SW480 (cell line): Measurements from ENCODE around the gene KCNE2.
A peak's percentile ranks its signal among the peaks of the same experiment; 100 is the strongest.

Experiments
- DNase-seq: peaks from one replicate; pipeline ENCODE4 v3.0.0-alpha.2; 2016; ENCODE audit warnings: low spot score

Gene KCNE2

DNA sequence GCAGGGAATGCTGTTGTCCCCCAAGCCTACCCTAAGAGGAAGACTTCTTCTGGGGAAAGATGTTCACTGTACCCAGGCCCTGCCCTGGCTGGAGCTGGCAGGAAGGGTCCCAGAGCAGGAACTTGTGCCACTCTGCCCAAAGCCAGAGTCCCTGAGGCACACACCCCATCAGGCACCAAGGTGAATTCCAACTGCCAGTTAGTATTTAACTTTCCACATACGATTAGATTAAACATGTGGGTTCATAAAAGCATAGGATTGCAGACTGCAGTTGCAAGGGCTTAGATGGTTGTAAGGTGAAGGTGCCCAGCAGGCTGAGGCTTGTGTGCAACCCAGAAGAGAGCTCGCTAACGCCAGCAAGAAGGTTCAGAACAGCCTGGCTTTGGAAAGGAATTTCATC lies at the start of gene KCNE2:
TSS of gene KCNE2 (plus strand) at position 274 of the 400 bp plus-strand sequence. CDS start 6,473 bp downstream, outside the sequence.
- no peak for DNase-seq

DNA sequence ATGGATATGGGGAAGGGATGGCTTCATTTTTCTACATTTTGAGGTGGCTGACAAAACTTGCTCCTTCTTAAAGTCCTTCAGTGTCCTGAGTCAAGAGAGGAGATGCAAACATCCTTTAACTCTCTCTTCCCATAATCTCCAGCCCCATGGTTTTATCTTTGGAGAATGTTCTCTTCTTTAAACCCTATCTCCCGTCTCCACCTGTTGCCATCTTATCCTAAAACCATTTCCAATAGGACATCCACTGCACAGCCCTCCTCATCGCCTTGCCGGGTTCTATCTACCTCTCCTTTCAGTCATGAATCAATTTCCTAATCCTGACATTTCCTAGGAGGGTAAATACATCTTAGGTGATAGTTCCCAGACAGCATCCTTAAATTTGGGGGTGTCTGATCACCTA lies 44.2 kb upstream of the KCNE2 start:
- DNase-seq = no peak

GRCh38 chr21:34320011-34320410 lies 43.8 kb upstream of the KCNE2 start:
- DNase-seq = no peak

- no peak for DNase-seq
Observed at GRCh38 chr21:34330055-34330454, 33.8 kb upstream of the KCNE2 start.

GRCh38 chr21:34331726-34332125 lies 32.1 kb upstream of the KCNE2 start:
- DNase-seq = no peak

DNA sequence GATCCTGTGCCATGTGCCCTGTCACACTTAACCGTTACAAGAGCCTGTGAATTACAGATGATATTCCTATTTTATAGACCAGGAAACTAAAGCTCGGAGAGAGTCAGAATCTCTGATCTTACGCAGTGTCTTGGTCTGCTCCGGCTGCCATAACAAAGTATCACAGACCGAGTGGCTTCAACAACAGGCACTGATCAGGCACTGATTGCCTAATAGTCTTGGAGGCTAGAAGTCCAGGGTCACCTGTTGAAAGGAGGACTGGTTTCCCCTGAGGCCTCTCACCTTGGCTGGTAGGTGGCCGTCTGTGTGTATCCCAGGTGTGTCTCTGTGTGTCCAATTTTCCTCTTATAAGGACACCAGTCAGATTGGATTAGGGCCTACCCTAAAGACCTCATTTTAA lies 31.5 kb upstream of the KCNE2 start:
- no peak for DNase-seq

GRCh38 chr21:34333121-34333739 lies 30.6 kb upstream of the KCNE2 start:
- DNase-seq = peak; percentile 53

GRCh38 chr21:34335316-34335715 lies 28.5 kb upstream of the KCNE2 start:
- DNase-seq = no peak

DNA sequence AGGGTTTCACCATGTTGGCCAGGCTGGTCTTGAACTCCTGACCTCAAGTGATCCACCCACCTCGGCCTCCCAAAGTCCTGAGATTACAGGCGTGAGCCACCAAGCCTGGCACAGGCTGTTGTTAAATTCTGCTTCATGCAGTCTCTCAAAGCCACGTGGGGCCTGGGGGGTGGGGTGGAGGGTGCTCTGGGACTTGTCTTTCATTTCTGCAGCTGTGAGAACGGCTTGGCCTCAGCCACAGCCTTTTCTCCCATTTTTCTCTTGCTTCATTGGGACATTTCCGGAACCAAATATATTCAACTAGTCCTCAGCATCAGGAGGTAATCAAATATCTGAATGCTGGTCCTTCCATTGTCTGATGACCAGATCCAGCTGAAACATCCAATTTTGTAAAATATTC lies 27.6 kb upstream of the KCNE2 start:
- DNase-seq = no peak

GRCh38 chr21:34336756-34337391 lies 26.9 kb upstream of the KCNE2 start:
- no peak for DNase-seq

DNA sequence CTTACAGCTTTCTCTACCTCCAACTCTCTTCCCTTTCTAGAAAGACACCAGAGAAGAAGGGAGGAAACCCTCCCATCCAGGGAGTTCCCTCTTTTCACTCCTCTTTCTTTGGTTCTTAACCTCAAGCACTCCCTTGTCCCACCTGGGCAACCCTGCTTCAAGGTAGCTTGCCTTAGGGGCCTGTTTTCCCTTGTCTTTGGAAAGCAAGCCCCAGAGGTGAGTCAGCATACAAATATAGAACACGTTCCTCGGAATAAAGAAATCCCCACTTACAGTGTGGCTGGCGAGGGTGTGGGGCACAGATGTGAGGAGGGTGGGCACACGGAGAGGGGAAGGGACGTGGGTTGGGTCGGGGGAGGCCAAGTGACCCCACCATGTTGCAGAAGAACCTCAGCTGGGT lies 26.1 kb upstream of the KCNE2 start:
- DNase-seq = no peak

DNA sequence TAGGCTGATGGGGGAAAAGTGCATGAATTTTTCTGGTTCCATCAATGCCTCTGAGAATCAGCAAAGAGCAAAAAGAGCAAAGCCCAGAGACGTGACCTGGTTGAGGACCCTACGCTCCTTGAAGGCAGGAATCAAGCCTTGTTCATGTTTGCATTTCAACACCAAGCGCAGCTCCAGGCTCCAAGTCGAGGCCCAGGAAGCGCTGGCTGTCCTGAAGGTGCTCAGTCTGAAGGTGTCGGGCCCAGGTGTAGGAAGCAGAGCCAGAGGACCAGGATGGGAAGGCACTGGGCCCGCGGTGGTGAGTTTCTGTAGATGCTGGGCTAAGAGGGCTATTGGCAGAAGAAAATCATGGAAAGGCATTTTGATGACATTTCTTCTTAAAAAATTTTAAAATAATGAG lies 25.6 kb upstream of the KCNE2 start:
- DNase-seq = no peak

GRCh38 chr21:34340061-34340460 lies 23.7 kb upstream of the KCNE2 start:
- DNase-seq = no peak

GRCh38 chr21:34342476-34342875 lies 21.3 kb upstream of the KCNE2 start:
- DNase-seq = no peak

DNA sequence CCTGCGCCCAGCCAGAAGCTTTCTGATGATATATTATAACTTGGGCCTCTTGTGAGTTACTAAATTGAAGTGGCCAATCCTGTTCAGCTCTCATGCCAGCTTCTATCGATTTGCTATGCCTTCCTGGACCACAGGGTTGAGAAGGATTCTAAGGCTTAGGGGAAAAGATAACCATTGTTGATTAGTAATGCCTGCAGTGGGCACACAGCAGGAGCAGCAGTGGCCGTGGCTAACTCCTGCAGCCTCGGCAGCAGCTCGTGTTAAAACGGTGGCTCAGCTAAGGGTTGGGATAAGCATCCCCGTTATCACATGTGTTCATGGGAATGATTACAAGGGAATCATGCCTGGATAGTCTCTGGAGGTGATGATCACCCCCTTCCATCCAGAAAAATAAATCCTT lies 20.5 kb upstream of the KCNE2 start:
- DNase-seq = no peak

- no peak for DNase-seq
Observed at GRCh38 chr21:34343838-34344381, 19.9 kb upstream of the KCNE2 start.

GRCh38 chr21:34344584-34344983 lies 19.2 kb upstream of the KCNE2 start:
- no peak for DNase-seq

DNA sequence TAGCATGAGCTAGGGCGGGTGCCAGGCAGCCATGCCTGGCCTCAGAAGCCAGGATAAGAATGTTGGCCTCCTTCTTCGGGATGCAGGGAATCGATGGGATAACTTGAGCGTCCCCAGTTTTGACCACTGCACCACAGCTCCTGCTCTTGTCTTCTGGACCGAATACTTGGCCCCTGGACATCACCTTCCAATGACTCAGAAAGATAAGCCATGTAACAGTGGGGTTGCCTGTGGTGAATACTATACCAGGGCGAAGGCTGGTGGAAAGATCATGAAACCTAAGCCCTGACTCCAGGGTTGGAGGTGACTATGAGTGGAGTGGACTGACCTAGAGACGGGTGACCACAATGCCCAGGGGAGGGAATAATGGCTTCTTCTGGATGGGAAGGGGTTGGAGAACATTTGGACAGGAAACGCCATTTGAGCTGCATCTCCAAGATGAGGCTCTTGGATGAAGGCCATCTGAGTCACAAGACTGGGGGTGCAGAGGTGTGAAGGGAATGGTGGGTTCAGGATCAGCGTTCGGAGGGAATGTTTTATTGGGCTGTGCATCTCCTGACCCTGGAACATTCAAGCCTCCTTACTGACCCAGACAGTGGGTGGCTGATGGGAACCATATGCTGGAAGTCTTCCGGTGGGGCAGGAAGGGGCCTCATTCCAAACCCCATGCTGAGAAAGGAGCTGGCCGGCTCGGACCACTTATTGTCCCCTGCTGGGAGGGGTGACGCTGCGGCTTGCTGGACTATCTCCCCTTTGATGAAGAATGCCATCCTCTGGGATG lies 18.5 kb upstream of the KCNE2 start:
- DNase-seq = no peak

DNA sequence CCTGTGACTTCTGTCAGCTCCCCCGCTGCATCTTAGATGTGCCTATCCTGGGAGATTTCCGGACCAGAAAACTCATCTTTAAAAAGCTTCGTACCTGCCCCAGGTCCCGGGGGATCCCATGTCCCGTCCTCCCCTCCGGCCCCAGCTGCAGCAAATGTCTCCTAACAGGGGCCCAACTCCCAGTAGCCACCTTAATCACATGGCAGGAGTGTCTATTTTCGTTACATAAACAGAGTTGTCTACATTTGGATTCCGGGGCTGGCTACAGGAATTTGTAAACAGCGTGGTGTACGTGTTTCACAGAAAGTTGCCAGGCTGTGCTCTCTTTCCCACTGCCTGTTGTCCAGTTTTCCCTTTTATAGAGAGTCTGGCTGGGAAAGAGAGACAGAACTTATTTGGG lies 17.9 kb upstream of the KCNE2 start:
- DNase-seq = no peak

DNA sequence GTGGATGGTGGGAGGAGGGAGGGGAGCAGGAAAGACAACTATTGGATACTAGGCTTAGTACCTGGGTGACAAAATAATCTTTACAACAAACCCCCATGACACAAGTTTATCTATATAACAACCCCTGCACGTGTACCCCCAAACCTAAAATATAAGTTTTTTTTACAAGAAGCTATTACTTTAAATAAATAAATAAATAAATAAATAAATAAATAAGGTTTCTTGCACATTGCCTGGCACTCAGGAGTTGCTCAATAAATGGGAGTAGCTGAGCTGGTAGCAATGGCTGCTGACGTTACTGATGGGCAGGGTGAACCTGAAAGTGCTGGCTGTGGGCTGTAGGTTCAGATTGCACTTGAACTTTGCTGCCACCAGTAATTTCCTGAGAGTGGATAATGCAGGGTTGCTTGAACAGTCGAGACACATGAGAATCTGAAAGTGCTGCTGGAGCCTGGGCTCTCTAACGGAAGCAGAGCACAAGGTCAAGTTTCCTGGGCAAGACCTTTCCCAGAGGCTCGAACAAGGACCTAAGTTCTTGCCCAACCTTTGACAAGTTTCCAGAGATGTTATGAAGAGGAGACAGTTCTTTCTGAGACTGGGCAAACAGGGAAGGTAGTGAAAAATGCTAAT lies 14.8 kb upstream of the KCNE2 start:
- no peak for DNase-seq

DNA sequence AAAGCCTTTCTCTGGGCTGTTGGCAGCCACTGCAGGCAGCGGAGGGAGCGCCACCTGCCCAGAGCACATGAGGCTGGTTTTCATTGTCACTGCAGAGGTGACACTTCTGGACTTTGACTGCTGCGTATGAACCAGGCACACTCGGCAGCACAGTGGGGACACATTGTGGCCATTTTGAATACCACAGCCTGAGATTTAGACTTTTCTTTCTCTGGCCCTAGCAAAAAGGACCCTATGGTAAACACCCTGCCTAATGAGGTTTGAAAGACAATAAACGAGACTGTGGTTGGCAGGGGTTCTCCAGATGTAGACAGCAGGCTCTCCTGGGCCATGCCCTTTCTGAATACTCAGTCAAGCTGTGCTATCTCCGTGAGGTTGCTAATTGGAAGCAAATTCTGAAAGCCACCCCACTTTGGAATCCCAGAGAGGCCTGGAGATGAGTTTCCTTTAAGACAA lies 12.0 kb upstream of the KCNE2 start:
- DNase-seq = peak; percentile 87

DNA sequence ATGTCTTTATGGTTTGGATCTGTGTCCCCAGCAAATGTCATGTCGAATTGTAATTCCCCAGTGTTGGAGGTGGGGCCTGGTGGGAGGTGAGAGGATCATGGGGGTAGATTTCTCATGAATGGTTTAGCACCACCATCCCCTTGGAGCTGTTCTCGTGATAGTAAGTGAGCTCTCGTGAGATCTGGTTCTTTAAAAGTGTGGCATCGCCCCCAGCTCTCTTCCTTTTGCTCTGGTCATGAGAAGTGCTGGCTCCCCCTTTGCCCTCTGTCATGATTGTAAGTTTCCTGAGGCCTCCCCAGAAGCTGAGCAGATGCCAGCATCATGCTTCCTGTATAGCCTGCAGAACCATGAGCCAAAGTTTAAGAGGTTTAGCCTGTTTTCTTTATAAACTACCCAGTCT lies 11.2 kb upstream of the KCNE2 start:
- DNase-seq = no peak

DNA sequence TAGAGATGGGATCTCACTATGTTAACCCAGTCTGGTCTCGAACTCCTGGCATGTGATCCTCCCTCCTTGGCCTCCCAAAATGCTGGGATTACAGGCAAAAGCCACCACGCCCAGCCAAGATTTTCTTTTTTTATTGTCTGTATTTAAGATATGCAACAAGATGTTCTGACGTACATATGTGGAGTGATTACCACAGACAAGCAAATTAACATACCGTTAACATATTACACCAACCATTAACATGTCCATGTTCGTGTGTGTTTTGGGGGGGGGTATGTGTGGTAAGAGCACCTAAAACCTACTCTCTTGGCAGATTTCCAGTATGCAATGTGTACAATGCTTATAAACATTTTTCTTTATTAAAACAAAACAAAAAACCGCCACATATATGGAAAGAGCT lies 10.6 kb upstream of the KCNE2 start:
- DNase-seq = no peak
